Melanocyte of skin (primary cell): Measurements from ENCODE around the gene NPIPA7. TPM values are rescaled to one million over a fixed set of nuclear protein-coding genes. Genes with fewer than 3 reads are reported as not detected.

Source experiments
- small RNA-seq, 2 donors: library from RNA; depleted of rRNA; stranded (forward); fragments of <200 nt; gene quantifications; one replicate each; pipeline ENCODE3, GENCODE V24; 2012
- total RNA-seq, 2 donors: library from RNA; depleted of rRNA; stranded (reverse); fragments of >200 nt; gene quantifications; 2 replicates each; pipeline ENCODE4 v1.2.3, GENCODE V29; 2012

Gene NPIPA7
- total RNA-seq = 1 to 10 TPM in 1 of 2 donors, not detected in 1; 5.9 TPM

GRCh38 chr16:16378840-16379239, at the start of gene NPIPA7:
NPIPA7 (plus strand) TSS chr16:16379140; CDS start chr16:16379245, 105 bp downstream.

Small RNA genes within 50 kb of the gene (small RNA-seq; reads per million reads assigned to genes)
- gene AC138969.3 (0 reads per million in 2 donors), gene MIR6511A3 (0 reads per million in 2 donors), gene MIR6770-2 (0 reads per million in 2 donors)

Other genes starting within 250 kb of the NPIPA7 start
- gene ABCC6, start 155.6 kb upstream of the NPIPA7 start, total RNA-seq = under 1 TPM; 0.33 to 0.34 TPM
- gene NOMO3, start 146.6 kb upstream of the NPIPA7 start, total RNA-seq = 10 to 100 TPM; 39.9 to 63.3 TPM